ENCODE data around the gene ATP5PO. TPM values are rescaled to one million over a fixed set of nuclear protein-coding genes. Genes with fewer than 3 reads are reported as not detected.

ATP5PO gene
- total and polyA plus RNA-seq, 3 donors from 2014 or later: 127 to 279 (median 136) TPM

DNA sequence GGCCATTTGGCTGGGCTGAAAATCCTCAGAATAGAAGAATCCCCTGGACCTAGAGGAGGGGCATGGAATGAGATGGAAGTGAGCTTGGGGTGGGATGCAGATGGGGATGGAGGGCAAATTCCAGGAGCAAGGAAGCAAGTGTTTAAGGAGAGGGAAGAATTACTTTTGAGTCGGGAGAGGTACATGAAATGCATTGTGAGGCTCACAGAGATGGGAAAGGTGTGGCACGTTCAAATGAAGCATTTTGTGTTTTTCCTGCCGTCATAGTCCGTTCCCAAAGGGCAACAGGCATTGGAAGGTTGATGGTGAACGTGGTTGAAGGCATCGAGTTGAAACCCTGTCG lies 30.5 kb downstream of the ATP5PO start:
- Histone ChIP-seq H3K4me3 (no peak overlapping the region), H3K36me3 (ENCODE audit: low read depth, missing control alignments) (no peaks in the 10 kb centered on the region), H3K9me3 (no peaks in the 10 kb centered on the region), H3K4me1 (no peaks in the 10 kb centered on the region), H3K27ac (no peak overlapping the region), H3K27me3 (no peaks in the 10 kb centered on the region)
- intact Hi-C loops (cut with DNase I; ENCODE audit: low total_unique reads): no loop called here
- TF ChIP-seq, protein P1, sequence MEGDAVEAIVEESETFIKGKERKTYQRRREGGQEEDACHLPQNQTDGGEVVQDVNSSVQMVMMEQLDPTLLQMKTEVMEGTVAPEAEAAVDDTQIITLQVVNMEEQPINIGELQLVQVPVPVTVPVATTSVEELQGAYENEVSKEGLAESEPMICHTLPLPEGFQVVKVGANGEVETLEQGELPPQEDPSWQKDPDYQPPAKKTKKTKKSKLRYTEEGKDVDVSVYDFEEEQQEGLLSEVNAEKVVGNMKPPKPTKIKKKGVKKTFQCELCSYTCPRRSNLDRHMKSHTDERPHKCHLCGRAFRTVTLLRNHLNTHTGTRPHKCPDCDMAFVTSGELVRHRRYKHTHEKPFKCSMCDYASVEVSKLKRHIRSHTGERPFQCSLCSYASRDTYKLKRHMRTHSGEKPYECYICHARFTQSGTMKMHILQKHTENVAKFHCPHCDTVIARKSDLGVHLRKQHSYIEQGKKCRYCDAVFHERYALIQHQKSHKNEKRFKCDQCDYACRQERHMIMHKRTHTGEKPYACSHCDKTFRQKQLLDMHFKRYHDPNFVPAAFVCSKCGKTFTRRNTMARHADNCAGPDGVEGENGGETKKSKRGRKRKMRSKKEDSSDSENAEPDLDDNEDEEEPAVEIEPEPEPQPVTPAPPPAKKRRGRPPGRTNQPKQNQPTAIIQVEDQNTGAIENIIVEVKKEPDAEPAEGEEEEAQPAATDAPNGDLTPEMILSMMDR (IDR thresholded peaks at IDR 0.05): no peak
- no peak for TF ChIP-seq POLR2A (IDR thresholded peaks at IDR 0.05)
- WGBS, 2 donors: 86 to 91% methylated on average over 7 of the region's 7 CpGs
- DNase-seq: no peak

DNA sequence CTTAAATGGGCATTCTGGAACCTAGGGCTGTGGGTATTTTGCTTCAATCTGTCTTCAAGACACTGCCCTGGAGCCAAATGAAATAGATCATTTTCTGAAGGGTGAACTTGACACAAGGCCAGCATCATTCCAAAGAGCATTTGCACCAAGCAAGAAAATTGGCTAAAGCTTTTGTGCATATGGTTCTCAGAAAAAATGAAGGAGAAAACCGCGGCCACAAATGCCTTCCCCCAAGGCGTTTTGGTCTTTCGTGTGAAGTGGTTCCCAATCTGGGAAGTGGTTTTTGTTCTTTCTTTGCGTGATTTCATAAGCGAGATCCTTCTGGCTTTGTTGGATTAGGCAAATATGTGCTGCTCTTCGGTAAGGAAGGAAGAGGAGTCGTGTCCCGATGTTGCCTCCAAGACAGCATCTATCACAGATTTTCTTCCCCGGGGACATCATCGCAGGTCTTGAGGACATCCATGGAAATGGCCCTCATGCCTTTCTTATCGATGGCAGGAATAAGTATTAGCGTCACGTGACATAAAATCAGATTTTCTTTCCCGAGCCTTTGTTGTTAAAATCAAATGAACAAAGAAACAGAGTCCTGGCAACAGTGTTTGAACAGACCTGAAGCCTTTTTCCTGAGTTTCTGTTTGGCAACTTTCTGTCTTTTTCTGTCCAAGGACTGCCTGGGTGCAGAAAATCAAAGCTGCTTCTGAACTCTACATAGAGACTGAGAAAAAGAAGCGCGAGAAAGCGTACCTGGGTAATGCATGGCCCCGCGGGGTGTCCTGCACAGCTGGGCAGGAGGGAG lies 31.0 kb downstream of the ATP5PO start:
- H3K4me1 ChIP-seq: no peaks in the 10 kb centered on the region
- no peak overlapping the region for H3K4me3 ChIP-seq
- no peaks in the 10 kb centered on the region for H3K27me3 ChIP-seq
- intact Hi-C loops (cut with DNase I; ENCODE audit: low total_unique reads): no loop called here
- WGBS, 2 donors: 66 to 68% methylated on average over 20 of the region's 20 CpGs
- H3K36me3 ChIP-seq (ENCODE audit: low read depth, missing control alignments): no peaks in the 10 kb centered on the region
- H3K9me3 ChIP-seq: no peaks in the 10 kb centered on the region
- TF ChIP-seq, protein P1 (IDR thresholded peaks at IDR 0.05): no peak
- no peak for TF ChIP-seq POLR2A (IDR thresholded peaks at IDR 0.05)
- DNase-seq: no peak
- peak overlapping the region in 1 of 2 donors; percentile 19 for H3K27ac ChIP-seq

- no peaks in the 10 kb centered on the region for H3K27me3 ChIP-seq
- H3K36me3 ChIP-seq (ENCODE audit: low read depth, missing control alignments): no peaks in the 10 kb centered on the region
- H3K9me3 ChIP-seq: no peaks in the 10 kb centered on the region
- WGBS, 2 donors: 89 to 93% methylated on average over 12 of the region's 12 CpGs
- DNase-seq: no peak
- H3K4me1 ChIP-seq: no peaks in the 10 kb centered on the region
- intact Hi-C loops (cut with DNase I; ENCODE audit: low total_unique reads): no loop called here
- H3K27ac ChIP-seq: no peak overlapping the region
- TF ChIP-seq POLR2A (IDR thresholded peaks at IDR 0.05): no peak
- TF ChIP-seq, protein P1 (IDR thresholded peaks at IDR 0.05): no peak
- no peak overlapping the region for H3K4me3 ChIP-seq
Observed at GRCh38 chr21:33883118-33883517, 32.5 kb downstream of the ATP5PO start.

DNA sequence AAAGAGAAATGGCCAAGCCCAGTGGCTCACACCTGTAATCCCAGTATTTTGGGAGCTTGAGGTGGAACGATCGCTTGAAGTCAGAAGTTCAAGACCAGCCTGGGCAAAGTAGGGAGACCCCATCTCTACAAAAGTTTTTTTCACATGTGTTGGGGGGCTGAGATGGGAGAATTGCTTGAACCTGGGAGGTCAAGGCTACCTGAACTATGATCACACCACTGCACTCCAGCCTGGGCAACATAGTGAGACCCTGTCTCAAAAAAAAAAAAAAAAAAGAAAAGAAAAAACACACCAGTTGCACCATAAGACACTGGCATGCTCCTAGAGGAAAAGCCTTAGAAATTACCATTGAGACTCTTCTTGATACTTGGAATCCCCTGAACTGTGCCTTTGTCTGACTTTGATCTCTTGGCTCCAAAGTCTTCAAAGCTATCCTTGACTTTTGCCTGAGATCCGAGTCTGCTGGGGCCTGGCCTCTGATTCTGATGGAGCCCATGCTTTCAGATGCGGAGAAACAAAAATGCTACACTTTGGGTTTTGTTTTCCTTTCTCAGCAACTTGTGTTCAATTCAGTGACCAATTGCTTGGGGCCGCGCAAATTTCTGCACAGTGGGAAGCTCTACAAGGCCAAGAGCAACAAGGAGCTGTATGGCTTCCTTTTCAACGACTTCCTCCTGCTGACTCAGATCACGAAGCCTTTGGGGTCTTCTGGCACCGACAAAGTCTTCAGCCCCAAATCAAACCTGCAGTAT lies 33.7 kb downstream of the ATP5PO start:
- H3K4me3 ChIP-seq: no peak overlapping the region
- H3K27ac ChIP-seq: no peak overlapping the region
- no peaks in the 10 kb centered on the region for H3K9me3 ChIP-seq
- no peaks in the 10 kb centered on the region for H3K36me3 ChIP-seq (ENCODE audit: low read depth, missing control alignments)
- TF ChIP-seq POLR2A (IDR thresholded peaks at IDR 0.05): no peak
- TF ChIP-seq, protein P1 (IDR thresholded peaks at IDR 0.05): no peak
- intact Hi-C loops (cut with DNase I; ENCODE audit: low total_unique reads): no loop called here
- H3K4me1 ChIP-seq: no peaks in the 10 kb centered on the region
- DNase-seq: no peak
- 85 to 86% methylated on average over 9 of the region's 9 CpGs for WGBS, 2 donors
- no peaks in the 10 kb centered on the region for H3K27me3 ChIP-seq
